Retinal pigment epithelial cell (primary cell): ENCODE data around the gene OR8D1.

ENCODE experiments used
- DNase-seq: peaks from one replicate; pipeline ENCODE4 v3.0.0-alpha.2; 2010; ENCODE audit warnings: low read depth
- H3K4me3 ChIP-seq: 2 replicates; pipeline ENCODE4 v1.5.1; 2011; ENCODE audit warnings: mild to moderate bottlenecking, low read length, control low read depth, moderate library complexity
- TF ChIP-seq, protein P1 (sequence below): conservative IDR thresholded peaks from 2 replicates; pipeline ENCODE4 v1.5.1; 2011; ENCODE audit warnings: low read depth, low read length, control low read depth, inconsistent platforms

Gene OR8D1

DNA sequence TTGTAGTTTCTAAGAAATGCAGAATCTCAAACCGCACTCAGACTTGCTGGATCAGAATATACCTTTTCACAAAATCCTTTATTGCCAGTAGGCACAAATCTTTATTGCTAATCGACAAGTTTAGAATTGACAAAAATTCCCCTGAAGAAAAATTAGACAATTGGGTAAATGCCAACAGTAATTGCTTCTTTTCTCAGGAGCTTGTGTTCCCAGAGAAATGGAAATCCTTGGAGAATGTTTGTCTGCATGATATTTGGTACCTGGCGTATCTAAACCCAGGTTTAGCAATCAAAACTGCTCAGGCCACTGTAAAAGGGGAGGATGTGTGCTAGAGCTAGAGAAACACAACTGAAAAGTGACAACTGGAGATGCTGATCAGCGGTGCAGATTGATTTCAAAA, 57.7 kb downstream of the OR8D1 start, which contains the start of gene OR8G5:
Gene OR8G5, plus strand, starts transcription at position 301 of the 400 bp plus-strand sequence. CDS start 8,556 bp downstream, outside the sequence.
- TF ChIP-seq, protein P1, sequence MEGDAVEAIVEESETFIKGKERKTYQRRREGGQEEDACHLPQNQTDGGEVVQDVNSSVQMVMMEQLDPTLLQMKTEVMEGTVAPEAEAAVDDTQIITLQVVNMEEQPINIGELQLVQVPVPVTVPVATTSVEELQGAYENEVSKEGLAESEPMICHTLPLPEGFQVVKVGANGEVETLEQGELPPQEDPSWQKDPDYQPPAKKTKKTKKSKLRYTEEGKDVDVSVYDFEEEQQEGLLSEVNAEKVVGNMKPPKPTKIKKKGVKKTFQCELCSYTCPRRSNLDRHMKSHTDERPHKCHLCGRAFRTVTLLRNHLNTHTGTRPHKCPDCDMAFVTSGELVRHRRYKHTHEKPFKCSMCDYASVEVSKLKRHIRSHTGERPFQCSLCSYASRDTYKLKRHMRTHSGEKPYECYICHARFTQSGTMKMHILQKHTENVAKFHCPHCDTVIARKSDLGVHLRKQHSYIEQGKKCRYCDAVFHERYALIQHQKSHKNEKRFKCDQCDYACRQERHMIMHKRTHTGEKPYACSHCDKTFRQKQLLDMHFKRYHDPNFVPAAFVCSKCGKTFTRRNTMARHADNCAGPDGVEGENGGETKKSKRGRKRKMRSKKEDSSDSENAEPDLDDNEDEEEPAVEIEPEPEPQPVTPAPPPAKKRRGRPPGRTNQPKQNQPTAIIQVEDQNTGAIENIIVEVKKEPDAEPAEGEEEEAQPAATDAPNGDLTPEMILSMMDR, result no peak
- no peak for DNase-seq
- H3K4me3 ChIP-seq, result no peak within 1 kb of the TSS
